GM20431 (cell line): ENCODE results near the gene EPS8L3.
"Not testable (repeated sequence)": the region's sequence is repeated elsewhere in the genome, so short reads cannot be mapped to it uniquely, and the experiment has no call there.

Experiments
- in situ Hi-C: fragments of 300-500 bp; cut with MseI, MboI; formaldehyde crosslinking; loops from one replicate; pipeline ENCODE4 v1.15.0; 2020; ENCODE audit warnings: low sequenced_read_pairs; ENCODE audit not compliant: unreplicated experiment

EPS8L3 gene

GRCh38 chr1:109750920-109751319 lies 12.8 kb downstream of the EPS8L3 start:
- in situ Hi-C loops: loop anchor here (25.0 kb wide), 1 partner anchor 89 kb away; the partner anchor contains the start of genes GSTM2 and GSTM4

- in situ Hi-C loops: loop anchor here (25.0 kb wide), 1 partner anchor 88 kb away; the partner anchor contains the start of genes GSTM2 and GSTM4
Observed at GRCh38 chr1:109750241-109750882, 13.4 kb downstream of the EPS8L3 start.

- in situ Hi-C loops: no loop called here
Observed at GRCh38 chr1:109749221-109749620, 14.5 kb downstream of the EPS8L3 start.

GRCh38 chr1:109748311-109748710 lies 15.4 kb downstream of the EPS8L3 start:
- in situ Hi-C loops: not testable (repeated sequence)

GRCh38 chr1:109740615-109741373 lies 22.9 kb downstream of the EPS8L3 start, which contains the start of gene GSTM3:
GSTM3 (minus strand) TSS chr1:109741038; CDS start chr1:109740287, 751 bp downstream.
- in situ Hi-C loops: no loop called here

GRCh38 chr1:109739738-109740614 lies 23.7 kb downstream of the EPS8L3 start:
- in situ Hi-C loops: no loop called here

GRCh38 chr1:109733236-109733870 lies 30.4 kb downstream of the EPS8L3 start:
- in situ Hi-C loops: no loop called here

GRCh38 chr1:109732390-109732881 lies 31.3 kb downstream of the EPS8L3 start:
- in situ Hi-C loops: no loop called here

- in situ Hi-C loops: no loop called here
Observed at GRCh38 chr1:109730666-109731065, 33.1 kb downstream of the EPS8L3 start.

- in situ Hi-C loops: no loop called here
Observed at GRCh38 chr1:109728870-109729269, 34.9 kb downstream of the EPS8L3 start.

- in situ Hi-C loops: no loop called here
Observed at GRCh38 chr1:109726728-109727373, 36.9 kb downstream of the EPS8L3 start.

- in situ Hi-C loops: no loop called here
Observed at GRCh38 chr1:109726007-109726406, 37.7 kb downstream of the EPS8L3 start.

- in situ Hi-C loops: no loop called here
Observed at GRCh38 chr1:109725510-109725909, 38.2 kb downstream of the EPS8L3 start.

- in situ Hi-C loops: no loop called here
Observed at GRCh38 chr1:109724933-109725332, 38.8 kb downstream of the EPS8L3 start.

GRCh38 chr1:109722908-109723691 lies 40.6 kb downstream of the EPS8L3 start:
- in situ Hi-C loops: no loop called here

- in situ Hi-C loops: no loop called here
Observed at GRCh38 chr1:109721971-109722370, 41.8 kb downstream of the EPS8L3 start.

- in situ Hi-C loops: no loop called here
Observed at GRCh38 chr1:109721042-109721441, 42.7 kb downstream of the EPS8L3 start.

GRCh38 chr1:109719337-109719837 lies 44.3 kb downstream of the EPS8L3 start:
- in situ Hi-C loops: no loop called here
